Effector CD8-positive, alpha-beta T cell (primary cell): ENCODE measurements around the gene CCDC33.

Experiments used
- DNase-seq: peaks from one replicate; lab custom pipeline; 2025; lab: John Stamatoyannopoulos, UW

CCDC33 gene

GRCh38 chr15:74208901-74209559 is 27.1 kb upstream of the CCDC33 start:
- DNase-seq = no peak

- DNase-seq = no peak
Observed at GRCh38 chr15:74209560-74209958, 26.6 kb upstream of the CCDC33 start.

GRCh38 chr15:74209997-74210671 is 26.0 kb upstream of the CCDC33 start:
- DNase-seq = no peak

GRCh38 chr15:74210729-74211128 is 25.4 kb upstream of the CCDC33 start:
- no peak for DNase-seq

GRCh38 chr15:74211656-74212055 is 24.5 kb upstream of the CCDC33 start:
- no peak for DNase-seq

GRCh38 chr15:74212494-74212893 is 23.6 kb upstream of the CCDC33 start:
- no peak for DNase-seq

GRCh38 chr15:74213858-74214284 is 22.3 kb upstream of the CCDC33 start:
- no peak for DNase-seq

GRCh38 chr15:74214324-74215021 is 21.7 kb upstream of the CCDC33 start:
- no peak for DNase-seq

GRCh38 chr15:74215958-74216357 is 20.2 kb upstream of the CCDC33 start:
- no peak for DNase-seq

GRCh38 chr15:74216949-74217348 is 19.2 kb upstream of the CCDC33 start:
- no peak for DNase-seq

- no peak for DNase-seq
Observed at GRCh38 chr15:74217907-74218885, 17.9 kb upstream of the CCDC33 start.

GRCh38 chr15:74220475-74221248 is 15.5 kb upstream of the CCDC33 start:
- no peak for DNase-seq

GRCh38 chr15:74221399-74222239 is 14.5 kb upstream of the CCDC33 start:
- no peak for DNase-seq

- no peak for DNase-seq
Observed at GRCh38 chr15:74222240-74223119, 13.6 kb upstream of the CCDC33 start.

GRCh38 chr15:74225928-74226327 is 10.2 kb upstream of the CCDC33 start:
- DNase-seq = no peak

GRCh38 chr15:74226761-74227540 is 9.2 kb upstream of the CCDC33 start:
- no peak for DNase-seq

- DNase-seq = no peak
Observed at GRCh38 chr15:74227968-74228722, 8.0 kb upstream of the CCDC33 start.

- no peak for DNase-seq
Observed at GRCh38 chr15:74228723-74229081, 7.4 kb upstream of the CCDC33 start.
